ENCODE data around the gene ERAP2. TPM values are rescaled to one million over a fixed set of nuclear protein-coding genes. Genes with fewer than 3 reads are reported as not detected.

The ERAP2 gene
- polyA plus RNA-seq, 1 donor (not counting 4 experiments of a cell fraction or from before 2014, with no cell fraction given): 41.0 TPM

DNA sequence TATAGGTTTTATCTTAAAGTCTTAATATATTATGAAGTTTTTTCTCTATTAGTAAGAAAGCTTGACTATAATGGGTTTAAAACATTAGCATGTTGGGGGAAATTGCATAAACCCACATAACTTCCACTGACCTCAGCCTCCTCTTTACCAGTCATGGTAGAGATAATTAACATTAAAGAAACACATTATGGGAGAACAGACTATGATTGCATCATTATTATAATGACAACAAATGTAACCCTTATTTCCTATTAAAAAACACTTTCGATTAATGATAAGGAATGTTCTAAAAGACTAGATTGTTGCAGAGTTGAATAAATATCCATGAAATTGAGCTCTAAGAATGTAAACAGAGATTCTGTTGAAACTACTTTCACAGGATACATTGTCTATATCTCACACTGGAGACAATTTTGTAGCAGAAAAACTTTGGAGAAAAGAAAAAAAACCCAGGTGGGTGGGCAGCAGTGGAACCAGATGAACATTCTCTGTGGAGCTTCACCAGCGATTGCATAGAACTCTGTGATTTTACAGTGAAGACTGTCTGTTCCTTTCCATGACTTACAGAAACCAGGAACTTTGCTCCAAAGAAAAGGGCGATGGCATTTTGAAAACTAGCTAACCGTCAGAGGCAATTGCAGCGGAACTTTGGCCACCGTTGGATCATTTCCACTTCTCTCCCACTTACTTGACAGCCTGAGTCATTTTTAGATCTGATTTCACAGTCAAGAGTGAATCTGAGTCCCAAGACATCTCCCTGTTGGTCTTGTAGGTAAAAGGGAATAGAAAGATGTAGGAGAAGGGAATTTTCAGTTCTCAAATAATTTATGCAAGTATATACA is 21.0 kb upstream of the ERAP2 start:
- Histone ChIP-seq H3K27ac (ENCODE audit: control insufficient read depth, insufficient read depth, low read length) (no peak overlapping the region), H2AFZ (ENCODE audit: control insufficient read depth, low read length) (no peak overlapping the region), H3K36me3 (ENCODE audit: control insufficient read depth in 2 of 2, extremely low read depth in 1 of 2, insufficient read depth in 2 of 2, low read length in 2 of 2) (no peaks in the 10 kb centered on the region), H3K27me3 (ENCODE audit: control insufficient read depth, extremely low read depth, insufficient read depth, low read length) (no peaks in the 10 kb centered on the region), H3K9ac (ENCODE audit: control insufficient read depth, extremely low read depth, insufficient read depth, low read length) (no peak overlapping the region), H3K79me2 (ENCODE audit: control insufficient read depth, insufficient read depth, low read length) (no peaks in the 10 kb centered on the region), H4K20me1 (ENCODE audit: control insufficient read depth, extremely low read depth, insufficient read depth, low read length) (no peaks in the 10 kb centered on the region), H3K4me1 (ENCODE audit: control insufficient read depth, extremely low read depth, insufficient read depth, low read length) (no peaks in the 10 kb centered on the region), H3K9me3 (ENCODE audit: control insufficient read depth, low read depth, low read length) (no peaks in the 10 kb centered on the region), H3K4me3 (ENCODE audit: control insufficient read depth in 2 of 3, extremely low read depth in 1 of 3, insufficient read depth in 2 of 3, low read depth in 1 of 3, low read length in 3 of 3) (no peak overlapping the region), H3K4me2 (ENCODE audit: control insufficient read depth, extremely low read depth, insufficient read depth, low read depth, low read length) (no peak overlapping the region), H3K9me1 (ENCODE audit: control insufficient read depth, extremely low read depth, insufficient read depth, low read length) (no peaks in the 10 kb centered on the region)
- DNase-seq (ENCODE audit: low read depth, low spot score) (no peak), FAIRE-seq (no peak)
- TF ChIP-seq, protein P1, sequence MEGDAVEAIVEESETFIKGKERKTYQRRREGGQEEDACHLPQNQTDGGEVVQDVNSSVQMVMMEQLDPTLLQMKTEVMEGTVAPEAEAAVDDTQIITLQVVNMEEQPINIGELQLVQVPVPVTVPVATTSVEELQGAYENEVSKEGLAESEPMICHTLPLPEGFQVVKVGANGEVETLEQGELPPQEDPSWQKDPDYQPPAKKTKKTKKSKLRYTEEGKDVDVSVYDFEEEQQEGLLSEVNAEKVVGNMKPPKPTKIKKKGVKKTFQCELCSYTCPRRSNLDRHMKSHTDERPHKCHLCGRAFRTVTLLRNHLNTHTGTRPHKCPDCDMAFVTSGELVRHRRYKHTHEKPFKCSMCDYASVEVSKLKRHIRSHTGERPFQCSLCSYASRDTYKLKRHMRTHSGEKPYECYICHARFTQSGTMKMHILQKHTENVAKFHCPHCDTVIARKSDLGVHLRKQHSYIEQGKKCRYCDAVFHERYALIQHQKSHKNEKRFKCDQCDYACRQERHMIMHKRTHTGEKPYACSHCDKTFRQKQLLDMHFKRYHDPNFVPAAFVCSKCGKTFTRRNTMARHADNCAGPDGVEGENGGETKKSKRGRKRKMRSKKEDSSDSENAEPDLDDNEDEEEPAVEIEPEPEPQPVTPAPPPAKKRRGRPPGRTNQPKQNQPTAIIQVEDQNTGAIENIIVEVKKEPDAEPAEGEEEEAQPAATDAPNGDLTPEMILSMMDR (optimal IDR thresholded peaks at IDR 0.05 in 1 of 3, IDR thresholded peaks at IDR 0.05 in 1 of 3, conservative IDR thresholded peaks at IDR 0.05 in 1 of 3; ENCODE audit: extremely low read depth in 1 of 3, insufficient read depth in 2 of 3, low read length in 3 of 3): no peak
- no peak for TF ChIP-seq EZH2 (IDR thresholded peaks at IDR 0.05; ENCODE audit: low read length)
- dilution Hi-C loops (cut with MboI; ENCODE audit: extremely low pct_ligation_motif_present, low sequenced_read_pairs): no loop called here

DNA sequence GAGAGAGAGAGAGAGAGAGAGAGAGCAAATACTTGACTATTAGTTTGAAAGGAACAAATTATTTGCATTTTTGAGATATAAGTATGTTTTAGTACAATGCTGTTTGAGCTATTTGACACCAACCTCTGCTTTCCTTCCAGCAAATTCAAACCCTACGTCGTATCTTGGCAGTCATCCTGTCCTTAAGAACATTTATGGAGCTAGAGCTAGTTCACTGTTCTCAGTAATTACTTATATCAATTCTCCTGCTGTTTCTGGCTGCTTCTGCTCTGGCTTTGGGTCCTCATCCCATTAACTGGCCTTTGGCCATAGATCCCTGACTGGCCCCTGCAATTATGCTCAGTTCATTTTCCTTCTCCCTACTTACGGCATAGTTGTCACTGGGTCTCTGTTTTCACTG is 19.9 kb upstream of the ERAP2 start:
- no peak overlapping the region for H3K4me2 ChIP-seq (ENCODE audit: control insufficient read depth, extremely low read depth, insufficient read depth, low read depth, low read length)

More for the DNA sequence above, 19.9 kb upstream of the ERAP2 start:
- Histone ChIP-seq H3K4me1 (ENCODE audit: control insufficient read depth, extremely low read depth, insufficient read depth, low read length) (no peaks in the 10 kb centered on the region), H3K27ac (ENCODE audit: control insufficient read depth, insufficient read depth, low read length) (no peak overlapping the region), H3K9me1 (ENCODE audit: control insufficient read depth, extremely low read depth, insufficient read depth, low read length) (no peaks in the 10 kb centered on the region), H2AFZ (ENCODE audit: control insufficient read depth, low read length) (no peak overlapping the region), H3K9ac (ENCODE audit: control insufficient read depth, extremely low read depth, insufficient read depth, low read length) (no peak overlapping the region), H3K36me3 (ENCODE audit: control insufficient read depth in 2 of 2, extremely low read depth in 1 of 2, insufficient read depth in 2 of 2, low read length in 2 of 2) (no peaks in the 10 kb centered on the region), H3K27me3 (ENCODE audit: control insufficient read depth, extremely low read depth, insufficient read depth, low read length) (no peaks in the 10 kb centered on the region), H3K4me3 (ENCODE audit: control insufficient read depth in 2 of 3, extremely low read depth in 1 of 3, insufficient read depth in 2 of 3, low read depth in 1 of 3, low read length in 3 of 3) (no peak overlapping the region), H3K9me3 (ENCODE audit: control insufficient read depth, low read depth, low read length) (no peaks in the 10 kb centered on the region), H3K79me2 (ENCODE audit: control insufficient read depth, insufficient read depth, low read length) (no peaks in the 10 kb centered on the region), H4K20me1 (ENCODE audit: control insufficient read depth, extremely low read depth, insufficient read depth, low read length) (no peaks in the 10 kb centered on the region)
- DNase-seq (ENCODE audit: low read depth, low spot score) (no peak), FAIRE-seq (no peak)
- dilution Hi-C loops (cut with MboI; ENCODE audit: extremely low pct_ligation_motif_present, low sequenced_read_pairs): no loop called here
- TF ChIP-seq EZH2 (IDR thresholded peaks at IDR 0.05; ENCODE audit: low read length): no peak
- TF ChIP-seq, protein P1 (optimal IDR thresholded peaks at IDR 0.05 in 1 of 3, IDR thresholded peaks at IDR 0.05 in 1 of 3, conservative IDR thresholded peaks at IDR 0.05 in 1 of 3; ENCODE audit: extremely low read depth in 1 of 3, insufficient read depth in 2 of 3, low read length in 3 of 3): no peak
